ENCODE data around the gene TUBGCP2. TPM values are rescaled to one million over a fixed set of nuclear protein-coding genes. Genes with fewer than 3 reads are reported as not detected.
A peak's percentile ranks its signal among the peaks of the same experiment; 100 is the strongest.
"Not testable (repeated sequence)": the region's sequence is repeated elsewhere in the genome, so short reads cannot be mapped to it uniquely, and the experiment has no call there.

Gene TUBGCP2
- total RNA-seq, 1 experiment from 2014 or later = 92.2 TPM

DNA sequence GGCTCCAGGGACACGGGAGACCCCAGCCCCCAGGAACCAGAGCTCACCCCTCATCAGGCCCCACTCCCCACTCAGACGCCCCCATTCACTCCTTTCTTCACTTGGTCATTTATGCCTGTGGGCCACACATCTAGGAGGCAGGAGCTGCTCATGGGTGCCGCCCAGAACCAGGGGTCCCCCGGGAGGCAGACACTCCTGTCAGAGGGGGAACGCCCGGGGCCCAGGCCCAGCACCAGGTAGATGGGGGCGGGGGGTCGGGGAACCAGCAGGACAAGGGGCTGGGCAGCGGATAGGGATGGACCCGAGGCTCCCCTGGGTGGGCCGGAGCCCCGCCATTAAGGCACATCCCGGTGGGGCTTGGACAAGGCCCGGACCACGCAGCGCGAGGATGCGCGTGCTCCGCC lies 16.2 kb upstream of the TUBGCP2 start:
- Mint-ChIP-seq H3K36me3 (ENCODE audit: insufficient read depth, unreplicated experiment) (peaks cover 8% of the 10 kb centered on the region), H3K4me3 (ENCODE audit: unreplicated experiment) (peak overlapping the region; percentile 86), H3K4me1 (ENCODE audit: low read depth, unreplicated experiment) (peaks cover 7% of the 10 kb centered on the region), H3K27me3 (ENCODE audit: insufficient read depth, unreplicated experiment) (peaks cover 6% of the 10 kb centered on the region), H3K9me3 (ENCODE audit: unreplicated experiment) (peaks cover 9% of the 10 kb centered on the region), H3K27ac (ENCODE audit: unreplicated experiment) (no peak overlapping the region)
- H3K4me1 ChIP-seq = peaks cover 11% of the 10 kb centered on the region; the same call in 1 of the 2 replicates
- peaks cover 13% of the 10 kb centered on the region for H3K9me3 ChIP-seq
- H3K27me3 ChIP-seq (replicated peaks; ENCODE audit: control insufficient read depth, insufficient read depth, low read length) = no peaks in the 10 kb centered on the region
- no peaks in the 10 kb centered on the region for H3K36me3 ChIP-seq (ENCODE audit: control insufficient read depth, insufficient read depth, low read length)
- no peak for DNase-seq
- CTCF ChIA-PET = interaction anchor here (0.8 kb wide), 2 partner anchors 11 to 67 kb away, joined by 3 to 6 read pairs; no protein-coding TSS in a partner anchor
- no peak overlapping the region for H3K4me3 ChIP-seq (ENCODE audit: low read depth, low read length)
- intact Hi-C loops (cut with micrococcal nuclease; ENCODE audit: unreplicated experiment) = loop anchor here (5.0 kb wide), 1 partner anchor 67 kb away; the partner anchor contains the start of gene MTG1
- POLR2A ChIA-PET = interaction anchor here (0.7 to 0.9 kb wide), 2 partner anchors 27 to 54 kb away, joined by 4 to 7 read pairs; partner anchors contain the start of gene PAOX
- TF ChIP-seq, protein P1, sequence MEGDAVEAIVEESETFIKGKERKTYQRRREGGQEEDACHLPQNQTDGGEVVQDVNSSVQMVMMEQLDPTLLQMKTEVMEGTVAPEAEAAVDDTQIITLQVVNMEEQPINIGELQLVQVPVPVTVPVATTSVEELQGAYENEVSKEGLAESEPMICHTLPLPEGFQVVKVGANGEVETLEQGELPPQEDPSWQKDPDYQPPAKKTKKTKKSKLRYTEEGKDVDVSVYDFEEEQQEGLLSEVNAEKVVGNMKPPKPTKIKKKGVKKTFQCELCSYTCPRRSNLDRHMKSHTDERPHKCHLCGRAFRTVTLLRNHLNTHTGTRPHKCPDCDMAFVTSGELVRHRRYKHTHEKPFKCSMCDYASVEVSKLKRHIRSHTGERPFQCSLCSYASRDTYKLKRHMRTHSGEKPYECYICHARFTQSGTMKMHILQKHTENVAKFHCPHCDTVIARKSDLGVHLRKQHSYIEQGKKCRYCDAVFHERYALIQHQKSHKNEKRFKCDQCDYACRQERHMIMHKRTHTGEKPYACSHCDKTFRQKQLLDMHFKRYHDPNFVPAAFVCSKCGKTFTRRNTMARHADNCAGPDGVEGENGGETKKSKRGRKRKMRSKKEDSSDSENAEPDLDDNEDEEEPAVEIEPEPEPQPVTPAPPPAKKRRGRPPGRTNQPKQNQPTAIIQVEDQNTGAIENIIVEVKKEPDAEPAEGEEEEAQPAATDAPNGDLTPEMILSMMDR (IDR thresholded peaks at IDR 0.05; ENCODE audit: insufficient read depth in 1 of 2, low read depth in 1 of 2, low read length in 1 of 2, severe bottlenecking in 1 of 2, unreplicated experiment in 1 of 2) = no peak
- no TSS peak for BruUV-seq (replicated peaks)

DNA sequence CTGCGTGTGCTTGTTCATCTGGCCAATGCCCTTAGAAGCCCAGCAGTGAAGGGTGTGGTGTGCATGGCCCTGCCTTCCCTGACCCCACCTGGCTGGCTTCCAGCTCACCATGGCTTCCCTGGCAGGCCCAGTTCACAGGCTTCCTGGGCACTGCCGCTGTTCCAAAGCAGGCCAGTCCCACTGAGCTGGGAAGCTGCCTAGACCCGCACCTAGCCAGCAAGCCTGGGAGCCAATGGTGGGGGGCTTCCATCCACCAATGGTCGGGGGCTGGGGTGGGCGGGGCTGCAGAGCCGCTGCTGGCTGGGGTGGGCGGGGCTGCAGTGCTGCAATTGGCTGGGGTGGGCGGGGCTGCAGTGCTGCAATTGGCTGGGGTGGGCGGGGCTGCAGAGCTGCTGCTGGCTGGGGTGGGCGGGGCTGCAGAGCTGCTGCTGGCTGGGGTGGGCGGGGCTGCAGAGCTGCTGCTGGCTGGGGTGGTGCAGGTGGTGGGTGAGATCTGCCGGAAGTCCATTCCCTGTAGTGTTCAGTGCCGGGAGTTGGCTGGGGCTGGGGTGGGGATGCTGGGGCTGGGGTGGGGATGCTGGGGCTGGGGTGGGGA lies 15.6 kb upstream of the TUBGCP2 start:
- ChIA-PET POLR2A (interaction anchor here (0.6 to 0.9 kb wide), 5 partner anchors 19 to 55 kb away, joined by 3 to 7 read pairs (median 4); partner anchors contain the start of gene PAOX), CTCF (interaction anchor here (0.8 kb wide), 2 partner anchors 10 to 66 kb away, joined by 3 to 6 read pairs; no protein-coding TSS in a partner anchor)
- Histone ChIP-seq H3K36me3 (ENCODE audit: control insufficient read depth, insufficient read depth, low read length) (no peaks in the 10 kb centered on the region), H3K4me3 (ENCODE audit: low read depth, low read length) (no peak overlapping the region), H3K4me1 (peaks cover 11% of the 10 kb centered on the region; the same call in 1 of the 2 replicates), H3K9me3 (peaks cover 13% of the 10 kb centered on the region), H3K27me3 (replicated peaks; ENCODE audit: control insufficient read depth, insufficient read depth, low read length) (no peaks in the 10 kb centered on the region)
- peaks cover 5% of the 10 kb centered on the region for H3K27me3 Mint-ChIP-seq (ENCODE audit: insufficient read depth, unreplicated experiment)
- H3K4me3 Mint-ChIP-seq (ENCODE audit: unreplicated experiment) = no peak overlapping the region
- no TSS peak for BruUV-seq (replicated peaks)
- intact Hi-C loops (cut with micrococcal nuclease; ENCODE audit: unreplicated experiment) = no loop called here
- peaks cover 6% of the 10 kb centered on the region for H3K36me3 Mint-ChIP-seq (ENCODE audit: insufficient read depth, unreplicated experiment)
- H3K9me3 Mint-ChIP-seq (ENCODE audit: unreplicated experiment) = peaks cover 12% of the 10 kb centered on the region
- DNase-seq = peak; percentile 68 to 82
- no peak overlapping the region for H3K27ac Mint-ChIP-seq (ENCODE audit: unreplicated experiment)
- peaks cover 9% of the 10 kb centered on the region for H3K4me1 Mint-ChIP-seq (ENCODE audit: low read depth, unreplicated experiment)
- TF ChIP-seq, protein P1 (IDR thresholded peaks at IDR 0.05; ENCODE audit: insufficient read depth in 1 of 2, low read depth in 1 of 2, low read length in 1 of 2, severe bottlenecking in 1 of 2, unreplicated experiment in 1 of 2) = no peak

DNA sequence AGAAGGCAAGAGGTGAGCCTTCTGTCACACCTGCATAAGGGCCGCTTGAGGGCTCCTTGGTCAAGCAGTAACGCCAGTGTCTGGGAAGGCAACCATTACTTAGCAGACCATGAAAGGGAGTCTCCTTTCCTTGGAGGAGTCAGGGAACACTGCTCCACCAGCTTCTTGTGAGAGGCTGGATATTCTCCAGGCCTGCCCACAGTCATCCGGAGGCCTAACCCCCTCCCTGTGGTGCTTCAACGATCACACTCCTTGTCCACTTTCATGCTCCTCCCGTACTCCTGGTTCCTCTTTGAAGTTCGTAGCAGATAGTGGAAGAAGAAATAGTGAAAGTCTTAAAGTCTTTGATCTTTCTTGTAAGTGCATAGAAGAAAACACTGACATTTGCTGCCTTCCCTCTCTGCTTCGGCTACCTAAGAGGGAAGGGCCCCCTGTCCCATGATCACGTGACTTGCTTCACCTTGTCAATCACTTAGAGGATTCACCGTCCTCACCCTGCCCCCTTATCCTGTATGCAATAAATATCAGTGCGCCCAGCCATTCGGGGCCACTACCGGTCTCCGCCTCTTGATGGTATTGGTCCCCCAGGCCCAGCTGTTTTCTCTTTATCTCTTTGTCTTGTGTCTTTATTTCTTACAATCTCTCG lies 13.5 kb upstream of the TUBGCP2 start:
- H3K27ac Mint-ChIP-seq (ENCODE audit: unreplicated experiment); H3K4me3 ChIP-seq (ENCODE audit: low read depth, low read length); BruUV-seq (replicated peaks); POLR2A ChIA-PET; H3K36me3 ChIP-seq (ENCODE audit: control insufficient read depth, insufficient read depth, low read length); DNase-seq; H3K27me3 Mint-ChIP-seq (ENCODE audit: insufficient read depth, unreplicated experiment); H3K36me3 Mint-ChIP-seq (ENCODE audit: insufficient read depth, unreplicated experiment); CTCF ChIA-PET; intact Hi-C loops (cut with micrococcal nuclease; ENCODE audit: unreplicated experiment); H3K27me3 ChIP-seq (replicated peaks; ENCODE audit: control insufficient read depth, insufficient read depth, low read length); H3K4me3 Mint-ChIP-seq (ENCODE audit: unreplicated experiment): not testable (repeated sequence)
- Histone ChIP-seq H3K4me1 (peaks cover 18% of the 10 kb centered on the region), H3K9me3 (peaks cover 13% of the 10 kb centered on the region)
- Mint-ChIP-seq H3K9me3 (ENCODE audit: unreplicated experiment) (peaks cover 12% of the 10 kb centered on the region), H3K4me1 (ENCODE audit: low read depth, unreplicated experiment) (peaks cover 14% of the 10 kb centered on the region)

DNA sequence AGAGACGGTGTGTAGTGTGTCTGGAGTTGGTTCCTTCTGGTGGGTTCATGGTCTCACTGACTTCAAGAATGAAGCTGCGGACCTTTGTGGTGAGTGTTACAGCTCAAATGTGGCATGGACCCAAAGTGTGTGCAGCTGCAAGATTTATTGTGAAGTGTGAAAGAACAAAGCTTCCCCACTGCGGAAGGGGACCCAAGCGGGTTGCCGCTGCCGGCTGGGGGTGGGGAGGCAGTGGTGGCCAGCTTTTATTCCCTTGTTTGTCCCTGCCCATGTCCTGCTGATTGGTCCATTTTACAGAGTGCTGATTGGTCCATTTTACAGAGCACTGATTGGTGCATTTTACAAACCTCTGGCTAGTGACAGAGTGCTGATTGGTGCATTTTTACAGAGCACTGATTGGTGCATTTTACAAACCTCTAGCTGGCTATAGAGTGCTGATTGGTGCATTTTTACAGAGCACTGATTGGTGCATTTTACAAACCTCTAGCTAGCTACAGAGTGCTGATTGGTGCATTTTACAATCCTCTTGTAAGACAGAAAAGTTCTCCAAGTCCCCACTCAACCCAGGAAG lies 12.3 kb upstream of the TUBGCP2 start:
- H3K9me3 Mint-ChIP-seq (ENCODE audit: unreplicated experiment) = peaks cover 12% of the 10 kb centered on the region
- H3K27me3 Mint-ChIP-seq (ENCODE audit: insufficient read depth, unreplicated experiment); H3K4me3 ChIP-seq (ENCODE audit: low read depth, low read length); intact Hi-C loops (cut with micrococcal nuclease; ENCODE audit: unreplicated experiment); H3K36me3 ChIP-seq (ENCODE audit: control insufficient read depth, insufficient read depth, low read length); H3K4me3 Mint-ChIP-seq (ENCODE audit: unreplicated experiment); H3K27ac Mint-ChIP-seq (ENCODE audit: unreplicated experiment); H3K4me1 Mint-ChIP-seq (ENCODE audit: low read depth, unreplicated experiment); DNase-seq; POLR2A ChIA-PET; BruUV-seq (replicated peaks); H3K36me3 Mint-ChIP-seq (ENCODE audit: insufficient read depth, unreplicated experiment); H3K27me3 ChIP-seq (replicated peaks; ENCODE audit: control insufficient read depth, insufficient read depth, low read length): not testable (repeated sequence)
- H3K4me1 ChIP-seq = peaks cover 14% of the 10 kb centered on the region
- H3K9me3 ChIP-seq = peaks cover 13% of the 10 kb centered on the region
- CTCF ChIA-PET = interaction anchor here (0.7 kb wide), 1 partner anchor 130 kb away, joined by 3 read pairs; no protein-coding TSS in a partner anchor
